ENCODE data around the gene CACNG1.

Gene CACNG1, protein sequence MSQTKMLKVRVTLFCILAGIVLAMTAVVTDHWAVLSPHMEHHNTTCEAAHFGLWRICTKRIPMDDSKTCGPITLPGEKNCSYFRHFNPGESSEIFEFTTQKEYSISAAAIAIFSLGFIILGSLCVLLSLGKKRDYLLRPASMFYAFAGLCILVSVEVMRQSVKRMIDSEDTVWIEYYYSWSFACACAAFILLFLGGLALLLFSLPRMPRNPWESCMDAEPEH

DNA sequence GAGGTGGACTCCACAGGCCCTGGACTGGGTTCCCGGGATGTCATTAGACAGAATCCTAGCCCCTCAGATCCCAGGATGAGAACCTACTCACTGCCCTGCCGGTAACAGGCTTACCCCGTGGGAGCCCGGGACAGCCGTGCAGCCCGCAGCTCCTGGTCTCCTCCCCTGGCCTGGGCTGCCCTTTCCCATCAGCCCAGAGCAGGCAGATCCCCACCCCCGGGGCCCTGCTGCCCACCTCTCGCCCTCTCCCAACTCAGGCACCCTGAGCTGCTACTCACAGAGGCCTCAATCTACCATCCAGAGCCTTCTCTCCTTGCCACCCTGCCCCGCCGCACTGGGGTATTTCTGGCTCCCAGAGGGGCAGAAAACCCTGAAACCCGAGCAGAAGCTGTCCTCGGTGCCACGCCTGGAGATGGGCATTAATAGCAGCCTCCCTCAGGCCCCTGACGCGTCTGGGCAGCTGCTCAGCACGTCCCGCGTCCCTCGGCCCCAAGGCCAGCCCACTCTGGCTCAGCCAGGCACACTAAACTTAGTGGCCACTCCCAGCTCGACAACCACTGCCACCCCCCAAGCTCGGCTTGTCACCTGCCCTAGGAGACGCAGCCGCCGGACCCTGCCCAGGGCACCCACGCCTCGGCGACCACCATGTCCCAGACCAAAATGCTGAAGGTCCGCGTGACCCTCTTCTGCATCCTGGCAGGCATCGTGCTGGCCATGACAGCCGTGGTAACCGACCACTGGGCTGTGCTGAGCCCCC is at the start of gene CACNG1:
TSS of gene CACNG1 (plus strand) at position 539 of the 757 bp plus-strand sequence. CDS start at position 646, 107 bp downstream.
- DNase-seq: no peak

DNA sequence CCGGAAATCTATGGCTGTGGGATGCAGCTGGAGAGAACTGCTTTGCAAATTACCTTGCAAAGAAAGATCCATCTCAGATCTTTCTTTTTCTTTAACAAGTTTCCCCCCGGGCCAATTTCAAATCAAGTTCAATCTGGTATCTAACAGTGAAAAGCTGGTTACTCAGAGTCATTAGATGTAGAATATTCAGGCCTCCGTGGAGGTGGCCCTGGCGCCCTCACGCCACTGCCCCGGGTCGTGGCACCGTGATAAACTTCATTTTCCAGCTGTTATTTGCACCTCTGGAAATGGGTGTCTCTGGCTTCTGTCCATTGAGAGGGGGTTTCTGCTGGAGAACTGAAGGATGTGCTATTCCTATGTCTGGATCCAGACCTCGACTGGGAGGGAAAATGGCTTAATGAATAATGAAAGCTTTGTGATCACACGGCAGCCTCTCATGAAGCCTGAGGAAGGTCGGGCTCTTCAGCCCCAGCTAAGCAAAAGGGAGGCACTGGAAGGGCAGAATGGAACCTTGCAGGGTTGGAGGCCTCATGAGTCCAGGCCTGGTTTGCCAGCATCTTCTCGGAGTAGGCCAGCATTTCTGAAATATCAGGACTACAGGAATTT is 49.3 kb upstream of the CACNG1 start:
- DNase-seq: no peak

DNA sequence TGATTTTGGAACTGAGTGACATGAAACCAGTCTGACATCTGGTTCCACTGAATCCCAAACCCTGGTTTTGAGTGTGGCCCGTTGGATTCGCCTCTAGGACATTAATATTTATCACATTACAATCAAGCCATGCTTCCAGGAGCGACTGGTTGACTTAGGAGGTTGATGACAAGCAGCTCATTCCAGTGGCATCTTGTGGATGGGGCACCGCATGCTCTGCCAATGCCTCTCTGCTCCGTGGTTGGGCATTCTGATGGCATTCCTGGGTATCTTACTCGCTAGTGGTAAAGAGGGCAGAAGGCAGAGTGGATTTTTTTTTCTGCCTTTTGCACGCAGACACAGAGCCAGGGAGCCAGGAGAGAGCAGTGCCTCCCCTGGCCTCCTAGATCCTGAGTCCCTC is 48.4 kb upstream of the CACNG1 start:
- DNase-seq: no peak

DNA sequence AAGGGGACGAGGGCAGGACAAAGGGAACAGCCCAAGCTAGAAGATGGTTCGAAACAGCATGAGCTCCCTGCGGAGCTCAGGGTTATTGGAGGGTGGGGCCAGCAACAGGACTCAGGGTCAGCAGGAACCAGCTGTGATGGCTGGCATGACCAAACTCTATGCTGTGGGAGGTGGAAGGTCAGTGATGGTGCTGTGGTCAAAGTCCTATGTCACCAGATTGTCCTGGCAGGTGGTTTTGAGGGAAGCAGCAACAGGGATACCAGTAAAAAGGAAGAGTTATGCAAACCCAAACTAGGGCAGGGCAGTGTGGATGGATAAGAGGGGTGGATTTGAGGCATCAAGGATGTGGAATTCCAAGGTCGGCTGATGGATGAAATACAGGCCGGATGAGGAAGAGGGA is 47.4 kb upstream of the CACNG1 start:
- DNase-seq: no peak

DNA sequence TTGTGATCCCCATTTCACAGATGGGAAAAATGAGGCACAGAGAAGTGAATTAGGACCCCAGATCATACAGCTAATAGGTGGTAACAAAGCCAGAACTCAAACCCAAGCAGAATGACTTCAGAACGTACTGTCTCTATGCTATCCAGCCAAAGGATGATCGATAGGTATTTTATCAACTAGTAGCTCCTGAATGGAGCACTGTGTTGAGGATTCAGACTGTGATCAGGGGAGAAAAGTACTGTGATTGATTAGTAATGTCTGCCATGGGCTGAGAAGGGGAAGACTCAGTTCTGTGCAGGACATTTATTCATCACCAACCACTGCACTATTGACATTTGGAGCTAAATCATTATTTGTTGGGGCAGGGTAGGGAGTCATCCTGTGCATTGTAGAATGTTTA is 41.1 kb upstream of the CACNG1 start:
- DNase-seq: no peak

DNA sequence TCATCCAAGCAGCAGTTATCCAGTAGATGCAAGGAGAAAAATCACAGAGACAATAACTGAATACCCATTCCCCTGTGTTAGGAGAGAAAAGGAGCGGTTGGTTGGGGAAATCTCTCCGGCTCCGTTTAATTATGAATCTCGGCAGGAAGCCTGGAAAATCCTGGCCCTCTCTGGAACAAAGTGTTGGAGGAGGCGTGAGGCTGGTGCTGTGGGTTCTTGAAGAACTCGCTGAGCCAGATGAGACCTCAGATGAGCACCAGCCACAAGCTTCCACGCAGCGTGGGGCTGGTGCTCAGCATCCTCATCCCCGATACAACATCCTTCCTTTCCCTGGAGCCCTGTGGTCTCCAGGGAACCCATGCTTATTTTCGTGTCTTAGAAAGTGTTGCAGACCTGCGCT is 40.2 kb upstream of the CACNG1 start:
- DNase-seq: no peak

DNA sequence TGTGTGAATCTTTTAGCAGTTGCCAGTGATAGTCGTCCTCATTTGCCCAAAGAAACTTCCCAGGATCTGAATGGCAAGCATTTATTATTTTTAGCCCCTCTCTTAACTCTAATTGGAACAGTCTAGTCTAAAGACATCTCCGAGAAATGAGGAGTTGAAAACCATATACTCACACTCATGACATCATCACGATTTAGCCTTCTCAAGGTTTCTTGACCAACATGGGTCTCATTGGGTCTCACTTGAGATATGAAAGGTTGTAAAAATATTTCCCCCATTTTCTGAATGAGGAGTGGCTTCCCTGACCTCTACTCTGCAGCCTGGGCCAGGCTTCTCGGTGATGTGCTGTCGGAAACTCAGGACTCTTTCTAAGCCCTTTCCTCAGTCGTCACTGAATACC is 37.1 kb upstream of the CACNG1 start:
- DNase-seq: no peak

DNA sequence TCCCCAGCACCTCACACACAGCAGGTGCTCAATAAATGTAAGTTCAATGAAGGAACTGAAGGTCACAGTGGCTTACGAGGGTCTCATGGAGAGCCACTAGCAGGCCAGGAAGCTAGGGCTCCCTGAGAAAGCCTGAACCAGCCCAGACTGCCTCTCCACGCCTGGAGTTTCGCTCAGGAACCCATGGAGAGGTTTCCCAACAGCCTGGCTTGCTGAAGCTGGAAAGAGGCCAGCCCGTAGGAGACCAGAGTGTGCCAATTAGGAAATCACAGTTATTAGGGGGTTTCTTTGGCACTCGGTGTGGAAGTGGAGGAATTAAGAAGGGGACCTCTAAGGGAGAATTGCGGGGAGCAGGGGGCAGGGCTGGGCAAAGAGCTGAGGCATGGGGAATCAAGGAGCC is 36.3 kb upstream of the CACNG1 start:
- no peak for DNase-seq

DNA sequence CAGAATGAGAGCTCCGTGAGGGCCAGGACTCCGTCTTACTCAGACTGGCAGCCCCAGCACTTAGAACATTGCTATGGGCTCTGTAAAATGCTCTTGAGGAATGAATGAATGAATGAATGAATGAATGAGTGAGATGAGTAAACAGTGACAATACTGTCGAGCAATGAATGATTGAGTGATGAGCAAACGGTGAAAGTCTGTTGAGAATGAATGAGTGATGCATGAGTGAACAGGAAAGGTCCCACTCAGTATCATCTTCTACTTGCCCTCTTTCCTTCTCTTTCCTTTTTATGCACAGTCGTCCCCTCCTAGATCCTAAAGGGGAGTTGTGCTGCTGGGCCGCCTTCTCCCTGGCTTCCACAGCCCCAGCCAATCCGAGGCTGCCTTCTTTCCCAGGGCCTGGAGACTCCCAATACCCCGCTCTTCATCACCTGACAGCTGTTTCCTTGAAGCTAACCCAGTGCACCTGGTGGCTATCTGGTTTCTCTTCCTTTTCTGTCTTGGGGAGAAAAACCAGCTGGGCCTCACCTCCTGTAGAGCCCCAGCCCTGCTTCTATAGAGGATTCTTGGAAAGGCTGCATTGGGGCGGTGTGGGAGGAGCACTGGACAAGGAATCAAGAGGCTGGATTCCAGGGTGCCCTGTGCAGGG is 32.7 kb upstream of the CACNG1 start:
- no peak for DNase-seq

DNA sequence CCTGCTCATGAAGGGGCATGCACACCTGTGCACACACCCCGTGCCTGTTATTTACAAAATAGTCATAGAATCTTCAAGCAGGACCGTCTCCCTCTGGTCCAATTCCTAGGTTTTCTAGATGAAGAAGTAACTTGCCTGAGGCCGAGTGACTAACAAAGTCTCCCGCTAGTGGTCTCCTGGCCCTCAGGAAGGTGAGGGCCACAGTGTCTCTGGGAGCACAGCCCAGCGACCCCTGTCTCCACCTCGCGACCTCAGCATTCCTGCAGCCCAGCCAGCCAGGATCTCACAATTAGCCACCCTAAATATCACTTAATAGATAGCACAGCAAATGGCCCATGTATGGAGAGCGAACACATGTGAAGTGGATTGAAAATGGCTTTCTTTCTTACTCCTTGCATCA is 30.5 kb upstream of the CACNG1 start:
- no peak for DNase-seq

DNA sequence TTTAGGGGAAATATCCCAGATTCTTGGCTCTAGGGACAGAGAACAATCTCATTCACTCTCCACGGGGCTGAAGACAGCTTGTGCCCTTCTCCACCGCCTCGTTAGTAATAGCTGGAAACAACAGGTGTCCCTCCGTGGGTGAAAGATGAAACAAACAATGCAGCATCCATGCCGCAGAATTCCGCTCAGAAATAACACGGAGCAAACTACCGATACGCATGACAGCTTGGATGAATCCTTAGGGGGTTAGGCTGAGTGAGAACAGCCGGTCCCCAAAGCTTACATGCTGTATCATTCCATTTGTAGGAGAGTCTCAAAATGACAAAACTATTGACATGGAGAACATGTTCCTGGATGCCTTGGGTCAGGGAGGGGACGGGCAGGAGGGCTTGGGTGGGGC is 29.4 kb upstream of the CACNG1 start:
- no peak for DNase-seq

DNA sequence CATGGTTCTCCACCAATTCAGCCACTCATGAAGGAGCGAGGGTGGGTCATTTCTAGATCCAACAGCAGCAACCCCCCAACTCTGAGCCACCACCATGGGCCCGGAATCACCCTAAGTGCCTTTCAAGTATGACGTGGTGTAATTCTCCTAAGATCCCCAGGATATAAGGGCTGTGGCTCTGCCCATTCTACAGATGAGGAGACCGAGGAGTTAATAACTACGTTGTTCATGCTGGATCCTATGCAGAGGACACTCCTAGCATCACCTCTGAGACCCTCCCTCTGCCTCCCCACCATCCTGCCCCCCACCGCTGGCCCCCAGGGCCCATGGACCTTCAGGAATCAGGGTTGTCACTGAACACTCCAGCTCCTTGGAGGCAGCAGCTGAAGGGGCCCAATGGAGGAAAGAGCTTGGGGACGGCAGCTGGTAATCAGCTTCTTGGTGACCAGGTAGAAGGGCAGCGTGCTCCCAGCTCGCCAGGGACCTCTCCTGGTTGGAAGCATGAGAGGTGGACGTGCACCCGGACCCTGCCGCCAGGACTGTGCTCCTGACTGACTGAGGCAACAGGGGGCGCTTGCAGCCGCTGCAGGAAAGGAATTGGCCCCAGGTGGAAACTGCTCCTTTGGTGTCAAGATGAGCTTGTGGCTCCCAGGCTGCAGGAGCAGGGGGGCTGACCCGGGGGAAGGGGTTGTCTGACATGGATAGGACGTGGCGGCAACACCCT is 28.2 kb upstream of the CACNG1 start:
- DNase-seq: no peak

DNA sequence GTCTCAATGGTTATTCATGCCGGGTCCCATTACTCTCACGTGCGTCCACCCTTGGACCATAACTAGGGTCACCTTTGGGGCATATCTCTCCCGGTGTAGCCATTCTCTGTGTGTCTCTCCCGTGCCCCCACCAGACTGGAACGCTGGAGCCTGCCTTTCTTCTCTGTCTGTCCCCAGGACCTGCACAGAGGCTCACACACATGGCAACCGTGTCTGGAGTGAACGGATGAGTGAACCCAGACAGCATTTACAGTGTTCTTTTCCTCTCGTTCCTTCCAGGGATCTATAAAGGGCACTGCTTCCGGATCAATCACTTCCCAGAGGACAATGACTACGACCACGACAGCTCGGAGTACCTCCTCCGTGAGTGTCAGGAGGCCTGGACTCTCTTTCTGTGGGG is 26.4 kb upstream of the CACNG1 start:
- DNase-seq: no peak

DNA sequence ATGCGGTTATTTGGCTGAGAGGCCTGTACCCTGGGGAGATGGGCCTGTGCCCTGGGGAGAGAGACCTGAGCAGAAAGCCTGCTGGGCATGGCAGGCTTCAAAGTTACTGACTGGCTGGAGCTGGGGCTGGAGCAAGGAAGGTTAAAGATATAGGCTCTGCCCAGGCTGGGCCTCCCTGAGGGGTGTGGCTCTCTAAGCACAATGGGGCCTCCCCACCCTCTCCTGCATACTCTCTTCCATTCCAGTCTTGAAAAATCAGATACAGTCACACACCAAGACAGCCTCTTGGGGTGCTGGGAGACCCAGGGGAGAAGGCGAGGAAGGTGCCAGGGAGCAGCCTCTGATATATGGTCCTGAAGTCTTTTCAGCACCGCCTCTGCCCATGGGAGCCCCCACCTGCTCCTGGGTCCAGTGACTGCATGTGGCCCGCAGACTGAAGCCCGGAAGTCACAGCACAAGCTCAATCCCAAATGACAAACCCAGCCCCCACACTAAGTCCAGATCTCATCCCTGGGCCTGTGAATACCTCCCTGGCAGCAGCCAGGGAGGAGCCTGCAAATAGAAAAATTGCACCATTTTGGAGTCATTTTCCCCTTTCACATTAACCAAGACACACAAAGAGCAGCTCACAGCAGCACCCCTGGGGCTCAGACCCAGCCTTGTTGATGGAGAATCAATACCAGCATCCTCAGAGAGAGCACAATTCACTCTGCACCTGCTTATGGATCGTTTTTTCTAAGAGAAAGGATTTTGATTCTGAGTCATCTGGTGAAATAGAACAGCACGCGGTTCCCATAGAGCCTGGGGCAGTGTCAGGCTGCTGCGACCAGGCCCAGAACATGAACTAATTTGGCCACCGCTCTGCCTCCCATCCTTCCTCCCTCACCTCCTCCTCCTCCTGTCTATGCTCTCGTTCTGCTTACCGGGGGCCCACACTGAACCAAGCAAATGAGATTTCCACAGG is 25.6 kb upstream of the CACNG1 start:
- DNase-seq: no peak

DNA sequence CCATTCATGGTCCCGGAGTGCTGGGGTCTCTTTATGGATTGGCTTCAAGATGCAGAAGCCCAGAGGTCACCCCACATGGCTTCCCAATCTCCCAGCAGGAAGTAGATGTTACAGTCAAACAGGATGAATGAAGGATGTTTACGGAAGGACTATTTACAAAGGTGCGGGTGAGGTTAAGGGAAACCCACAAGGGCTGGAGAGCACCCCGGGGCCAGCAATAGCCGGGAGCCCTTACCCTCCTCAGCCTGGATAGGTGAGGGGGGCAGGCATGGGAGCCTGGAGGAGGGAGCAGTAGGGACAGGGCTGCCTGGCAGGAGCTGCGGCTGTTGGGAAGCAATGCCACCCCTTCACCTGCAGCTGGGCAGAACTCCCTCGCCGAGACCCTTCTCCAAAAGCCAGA is 24.5 kb upstream of the CACNG1 start:
- DNase-seq: no peak

DNA sequence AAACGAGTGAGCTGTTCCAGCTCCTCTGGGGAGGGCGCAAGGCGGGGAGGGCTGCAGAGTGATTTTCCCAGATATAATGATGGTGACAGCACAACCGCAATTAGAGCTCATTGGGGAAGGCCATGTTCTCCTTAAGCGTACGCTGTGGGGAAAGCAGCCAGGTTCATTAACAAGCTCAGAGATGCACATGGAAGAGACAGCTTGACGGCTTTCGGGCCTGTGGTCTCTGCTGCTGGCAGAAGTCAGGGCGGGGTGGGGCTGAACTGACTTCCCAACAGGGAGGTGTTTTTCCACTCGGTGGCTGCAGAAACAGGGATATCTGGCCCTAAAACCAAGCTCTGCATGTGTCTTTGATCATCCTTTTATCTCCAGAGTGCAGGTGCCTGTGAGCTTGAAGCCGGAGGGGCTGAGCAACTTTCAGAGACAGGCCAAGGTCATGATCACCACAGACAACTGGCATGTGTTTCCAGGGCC is 24.0 kb upstream of the CACNG1 start:
- no peak for DNase-seq

DNA sequence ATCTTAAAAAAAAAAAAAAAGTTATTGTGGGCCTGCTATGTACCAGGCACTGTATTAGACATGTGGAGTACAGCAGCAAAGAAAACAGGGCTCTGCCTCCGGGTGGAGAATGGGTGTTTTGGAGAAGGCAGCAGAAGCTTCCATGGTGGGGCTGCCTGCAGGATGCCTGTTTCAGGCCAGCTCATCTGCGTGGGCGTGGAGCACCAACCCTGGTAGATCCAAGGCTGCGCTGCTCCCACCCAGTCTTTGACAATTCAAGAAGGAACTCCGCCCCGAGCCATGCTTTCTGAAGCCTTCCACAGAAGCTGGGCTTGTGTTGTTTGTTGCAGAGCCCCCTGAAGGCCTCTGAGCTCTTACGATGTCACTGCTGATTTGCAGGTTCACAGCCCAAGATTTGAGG is 23.2 kb upstream of the CACNG1 start:
- DNase-seq: no peak

DNA sequence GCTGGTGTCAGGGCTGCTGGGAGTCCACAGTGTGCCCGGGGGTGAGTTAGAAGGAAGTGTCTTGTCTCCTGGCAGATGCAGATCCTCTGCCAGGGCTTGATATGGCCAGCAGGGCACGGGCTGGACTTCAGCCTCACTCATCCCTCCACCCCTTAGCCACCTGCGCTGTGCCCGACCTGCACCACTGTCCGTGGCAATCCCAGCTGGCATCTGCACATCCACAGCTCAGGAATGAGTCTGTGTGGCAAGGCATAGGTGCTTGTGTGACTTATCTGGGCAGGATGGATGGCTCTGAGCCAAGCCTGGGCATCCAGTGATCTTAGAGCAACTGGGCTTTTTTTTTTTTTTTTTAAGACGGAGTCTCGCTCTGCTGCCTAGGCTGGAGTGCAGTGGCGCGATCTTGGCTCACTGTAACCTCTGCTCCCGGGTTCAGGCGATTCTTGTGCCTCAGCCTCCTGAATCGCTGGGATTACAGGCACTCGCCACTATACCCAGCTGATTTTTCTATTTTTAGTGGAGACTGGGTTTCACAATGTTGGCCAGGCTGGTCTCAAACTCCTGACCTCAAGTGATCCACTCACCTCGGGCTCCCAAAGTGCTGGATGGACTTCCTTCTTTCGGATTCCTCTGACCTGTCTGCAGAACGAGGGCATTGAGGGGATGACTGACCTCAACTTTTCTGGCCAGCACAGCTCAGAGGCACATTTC is 22.5 kb upstream of the CACNG1 start:
- no peak for DNase-seq

DNA sequence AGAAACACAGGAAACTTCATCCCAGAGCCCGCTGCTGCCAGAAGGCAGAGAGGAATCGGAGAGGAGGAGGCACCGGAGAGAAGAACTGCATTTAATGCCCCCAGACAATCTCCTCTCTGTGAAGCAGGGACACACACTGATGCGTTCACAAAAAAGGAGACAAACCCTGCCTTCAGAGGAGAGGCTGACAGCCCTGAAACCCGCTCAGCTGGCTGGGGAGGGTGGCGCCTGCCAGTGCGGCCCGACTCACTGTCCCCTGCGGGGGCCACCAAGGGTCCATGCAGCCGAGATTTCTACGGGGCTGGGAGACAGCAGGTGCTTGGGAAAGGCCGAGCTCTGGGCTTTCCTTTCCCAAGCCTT is 21.9 kb upstream of the CACNG1 start:
- no peak for DNase-seq

DNA sequence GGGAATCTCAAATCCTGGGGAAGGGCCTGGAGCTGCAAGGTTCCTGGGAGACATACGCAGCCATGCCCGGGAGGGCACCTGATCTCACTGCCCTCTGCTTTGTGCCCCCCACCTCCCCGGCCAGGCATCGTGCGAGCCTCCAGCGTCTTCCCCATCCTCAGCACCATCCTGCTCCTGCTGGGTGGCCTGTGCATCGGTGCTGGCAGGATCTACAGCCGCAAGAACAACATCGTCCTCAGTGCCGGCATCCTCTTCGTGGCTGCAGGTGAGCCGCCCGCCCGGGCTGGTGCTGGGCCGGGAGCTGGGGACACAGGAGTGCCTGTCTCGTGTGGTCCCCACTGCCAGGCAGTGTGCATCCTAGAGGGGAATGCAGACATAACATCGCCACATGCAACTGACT is 19.6 kb upstream of the CACNG1 start:
- no peak for DNase-seq

DNA sequence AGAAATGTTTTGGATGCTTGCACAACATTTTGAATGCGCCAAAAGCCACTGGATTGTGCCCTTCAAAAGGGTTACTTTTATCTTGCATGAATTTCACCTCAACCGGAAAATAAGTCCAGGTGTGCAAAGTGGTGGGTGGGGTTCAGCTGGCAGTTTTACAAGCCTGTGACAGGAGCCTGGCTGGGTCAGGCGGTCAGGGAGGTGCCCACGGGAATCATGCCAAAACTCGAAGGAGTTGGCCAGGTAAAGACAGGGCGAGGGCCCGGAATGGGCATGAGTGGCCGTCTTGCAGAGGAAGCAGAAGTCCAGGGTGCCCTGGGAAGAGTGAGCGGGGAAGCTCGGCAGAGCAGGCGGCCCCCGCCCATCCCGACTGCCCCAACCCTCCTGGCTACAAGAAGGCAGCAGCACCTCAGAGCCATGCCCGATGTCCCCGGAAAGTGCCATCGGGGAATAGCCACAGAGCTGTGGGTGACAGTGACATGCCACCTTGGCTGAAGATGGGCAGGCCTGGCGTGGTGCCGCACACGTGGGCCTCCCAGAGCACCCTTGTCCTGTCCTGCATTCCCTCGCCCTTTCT is 19.1 kb upstream of the CACNG1 start:
- DNase-seq: no peak

All from OCI-M1 (cell line).